IPS-NIHi7 (cell line): ENCODE results near the gene PROK1.
"Not testable (repeated sequence)": the region's sequence is repeated elsewhere in the genome, so short reads cannot be mapped to it uniquely, and the experiment has no call there.

Source experiments
- DNase-seq: peaks from one replicate; pipeline ENCODE4 v3.0.0; 2012; ENCODE audit warnings: mixed read lengths; ENCODE audit errors: extremely low spot score

PROK1 gene

GRCh38 chr1:110433803-110434202, 17.1 kb upstream of the PROK1 start:
- peak; percentile 92 for DNase-seq

DNA sequence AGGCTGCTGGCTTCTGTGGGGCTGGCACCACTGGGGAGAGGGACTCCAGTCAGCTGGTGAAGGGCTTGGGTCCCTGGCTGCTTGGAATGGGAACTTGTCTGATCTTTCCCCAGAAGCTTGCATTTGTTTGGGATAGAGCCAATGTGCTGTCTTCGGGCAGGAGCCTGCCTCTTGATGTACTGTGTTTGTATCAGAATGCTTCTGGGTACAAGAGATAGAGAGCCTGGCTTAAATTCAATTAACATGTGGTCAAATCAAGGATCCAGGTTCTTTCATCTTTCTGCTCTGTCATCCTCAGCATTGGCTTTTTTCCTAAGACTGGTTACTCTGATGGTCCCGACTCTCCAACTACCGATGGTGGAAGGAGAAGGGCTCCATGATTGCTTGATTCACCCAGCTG, 16.0 kb upstream of the PROK1 start:
- DNase-seq: no peak

GRCh38 chr1:110436635-110437034, 14.3 kb upstream of the PROK1 start:
- peak; percentile 42 for DNase-seq

DNA sequence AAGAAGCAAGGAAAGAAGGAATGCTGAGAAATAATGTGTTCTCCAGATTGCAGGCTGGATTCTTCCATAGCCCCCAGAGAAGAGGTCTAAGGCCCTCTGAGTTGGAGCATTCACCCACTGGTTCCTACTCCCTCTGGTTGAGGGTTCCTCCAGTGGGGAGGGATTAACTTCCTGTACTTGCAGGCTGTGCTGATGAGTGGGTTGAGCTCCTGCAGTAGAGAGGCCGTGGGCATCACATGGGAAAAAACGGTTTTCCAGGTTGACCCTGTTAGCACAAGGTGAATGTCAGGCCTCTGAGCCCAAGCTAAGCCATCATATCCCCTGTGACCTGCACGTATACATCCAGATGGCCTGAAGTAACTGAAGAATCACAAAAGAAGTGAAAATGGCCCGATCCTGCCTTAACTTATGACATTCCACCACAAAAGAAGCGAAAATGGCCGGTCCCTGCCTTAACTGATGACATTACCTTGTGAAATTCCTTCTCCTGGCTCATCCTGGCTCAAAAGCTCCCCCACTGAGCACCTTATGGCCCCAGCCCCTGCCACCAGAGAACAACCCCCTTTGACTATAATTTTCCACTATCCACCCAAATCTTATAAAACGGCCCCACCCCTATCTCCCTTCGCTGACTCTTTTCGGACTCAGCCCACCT, 13.2 kb upstream of the PROK1 start:
- not testable (repeated sequence) for DNase-seq

DNA sequence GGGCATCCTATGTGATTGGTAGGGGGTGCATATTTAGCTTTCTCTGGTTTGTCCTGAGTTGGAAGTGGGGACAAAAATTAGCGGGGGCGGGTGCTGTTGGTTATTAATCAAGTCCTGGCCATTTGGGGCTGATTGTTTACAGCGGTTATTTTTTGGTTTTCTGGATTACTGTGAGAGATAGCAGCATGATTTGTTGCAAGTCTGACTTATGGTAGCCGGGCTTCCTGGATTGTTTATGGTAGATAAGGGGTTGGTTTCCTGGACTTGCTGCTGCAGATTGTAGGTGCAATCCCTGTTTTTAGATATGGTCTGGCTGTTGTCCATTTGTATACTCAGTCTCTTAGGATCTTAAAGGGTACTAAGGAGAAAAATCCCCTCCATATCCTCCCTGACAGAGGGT, 12.1 kb upstream of the PROK1 start:
- no peak for DNase-seq

DNA sequence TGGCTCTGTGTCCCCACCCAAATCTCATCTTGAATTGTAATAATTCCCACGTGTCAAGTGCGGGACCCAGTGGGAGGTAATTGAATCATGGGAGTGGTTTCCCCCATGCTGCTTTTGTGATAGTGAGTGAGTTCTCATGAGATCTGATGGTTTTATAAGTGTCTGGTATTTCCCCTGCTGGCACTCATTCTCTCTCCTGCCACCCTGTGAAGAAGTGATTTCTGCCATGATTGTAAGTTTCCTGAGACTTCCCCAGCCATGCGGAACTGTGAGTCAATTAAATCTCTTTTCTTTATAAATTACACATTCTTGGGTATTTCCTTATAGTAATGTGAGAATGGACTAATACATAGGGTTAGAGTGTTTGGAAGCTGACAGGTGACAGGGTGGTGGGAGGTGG, 11.1 kb upstream of the PROK1 start:
- not testable (repeated sequence) for DNase-seq

DNA sequence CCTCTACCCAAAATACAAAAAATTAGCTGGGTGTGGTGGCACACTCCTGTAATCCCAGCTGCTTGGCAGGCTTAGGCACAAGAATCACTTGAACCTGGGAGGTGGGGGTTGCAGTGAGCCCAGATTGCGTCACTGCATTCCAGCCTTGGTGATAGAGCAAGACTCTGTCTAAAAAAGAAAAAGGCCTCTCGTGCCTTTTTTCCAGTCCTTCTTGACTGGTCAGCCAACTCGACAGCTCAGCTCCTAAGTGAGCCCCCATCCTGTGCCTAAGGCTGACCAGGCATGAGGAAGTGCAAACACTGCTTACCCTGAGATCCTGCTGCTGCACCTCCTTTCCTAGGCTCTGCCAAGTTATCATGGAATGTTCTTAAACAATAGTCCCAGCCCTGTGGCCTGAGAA, 10.1 kb upstream of the PROK1 start:
- DNase-seq: no peak

- DNase-seq: no peak
Measured at GRCh38 chr1:110441888-110442287, 9.1 kb upstream of the PROK1 start.

DNA sequence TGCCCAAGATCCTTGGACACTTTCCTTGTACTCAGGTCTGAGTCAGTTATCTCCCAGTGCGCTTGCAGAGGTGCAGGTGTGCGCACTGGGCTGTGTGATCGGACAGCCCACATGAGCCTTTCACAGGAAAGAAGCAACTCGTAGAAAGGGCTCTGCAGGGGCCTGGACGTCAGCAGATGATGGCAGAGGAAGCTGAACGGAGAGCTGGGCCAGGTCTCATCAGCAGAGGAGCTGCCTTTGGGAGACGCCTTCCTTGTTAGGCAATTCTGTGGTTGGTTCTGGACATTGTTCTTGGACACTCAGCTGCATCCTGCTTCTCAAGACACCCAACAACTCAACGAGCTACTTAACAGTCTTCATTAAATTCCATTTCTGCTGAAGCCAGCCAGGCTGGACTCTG, 7.5 kb upstream of the PROK1 start:
- no peak for DNase-seq

- no peak for DNase-seq
Measured at GRCh38 chr1:110444561-110444960, 6.4 kb upstream of the PROK1 start.

DNA sequence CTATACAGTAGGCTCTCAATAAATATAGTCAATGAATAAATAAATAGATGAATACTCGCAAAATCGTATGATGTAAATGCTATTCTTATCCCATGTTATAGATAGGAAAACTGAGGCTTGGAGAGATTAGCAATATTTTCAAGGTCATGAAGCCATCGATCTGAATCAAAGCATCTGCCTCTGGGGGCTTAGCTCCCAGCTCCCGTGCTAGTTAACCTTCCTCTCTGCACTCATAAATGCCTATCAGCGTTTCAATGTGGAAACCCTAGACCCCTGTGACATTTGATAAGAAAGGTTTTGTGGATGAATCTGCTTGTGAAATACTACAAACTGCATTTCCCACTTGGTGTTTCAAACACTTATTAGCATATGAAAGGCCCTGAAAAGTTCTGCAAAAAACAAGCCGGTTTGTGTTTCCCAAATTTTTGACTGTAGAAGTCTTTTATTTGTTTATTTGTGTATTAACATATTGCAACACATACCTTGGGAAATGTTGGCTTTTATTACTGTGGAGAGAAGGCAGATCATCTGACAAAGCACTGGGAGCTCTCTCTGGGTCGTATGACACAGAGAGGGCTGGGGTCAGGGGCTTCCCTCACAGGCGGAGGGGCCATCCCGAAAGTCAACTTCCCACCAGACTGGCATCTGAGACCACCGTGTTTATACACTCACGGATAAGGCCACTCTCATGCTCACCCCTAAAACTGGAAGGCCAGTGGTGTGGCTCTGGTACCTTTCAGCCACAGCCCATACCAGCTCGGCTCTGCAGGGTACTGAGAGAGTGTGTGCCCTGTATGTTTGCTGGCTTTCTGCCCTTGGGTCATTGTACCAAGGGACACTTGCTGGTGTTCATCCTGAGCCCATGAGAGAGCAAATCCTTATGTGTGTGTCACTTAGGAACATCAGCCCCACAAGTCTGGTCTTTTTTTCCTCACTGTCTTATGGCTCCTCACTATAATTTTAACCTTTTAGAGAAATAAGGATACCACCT, 993 bp upstream of the PROK1 start:
- no peak for DNase-seq

- DNase-seq: no peak
Measured at GRCh38 chr1:110452330-110452729, 1.4 kb downstream of the PROK1 start.

- no peak for DNase-seq
Measured at GRCh38 chr1:110453829-110454228, 2.9 kb downstream of the PROK1 start.

DNA sequence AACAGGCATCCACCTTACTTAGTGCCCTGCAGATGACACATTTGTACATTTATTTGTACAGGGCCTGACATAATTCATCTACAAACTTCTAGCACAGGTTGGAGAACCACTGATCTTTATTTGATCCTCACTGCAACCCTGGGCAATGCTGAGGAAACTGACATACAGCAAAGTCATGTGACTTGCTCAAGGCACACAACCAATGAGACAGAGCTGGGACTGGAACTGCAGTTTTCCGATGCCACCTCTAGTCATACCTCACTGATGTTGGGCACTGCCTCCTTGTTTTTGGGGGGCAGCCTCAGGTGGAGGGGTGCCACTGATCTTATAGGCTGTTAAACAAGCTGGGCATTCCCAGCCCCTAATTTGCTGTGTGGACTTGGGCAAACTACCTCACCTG, 3.4 kb downstream of the PROK1 start:
- no peak for DNase-seq

- peak; percentile 80 for DNase-seq
Measured at GRCh38 chr1:110455151-110455550, 4.2 kb downstream of the PROK1 start.

GRCh38 chr1:110457206-110457605, 6.3 kb downstream of the PROK1 start:
- DNase-seq: no peak

DNA sequence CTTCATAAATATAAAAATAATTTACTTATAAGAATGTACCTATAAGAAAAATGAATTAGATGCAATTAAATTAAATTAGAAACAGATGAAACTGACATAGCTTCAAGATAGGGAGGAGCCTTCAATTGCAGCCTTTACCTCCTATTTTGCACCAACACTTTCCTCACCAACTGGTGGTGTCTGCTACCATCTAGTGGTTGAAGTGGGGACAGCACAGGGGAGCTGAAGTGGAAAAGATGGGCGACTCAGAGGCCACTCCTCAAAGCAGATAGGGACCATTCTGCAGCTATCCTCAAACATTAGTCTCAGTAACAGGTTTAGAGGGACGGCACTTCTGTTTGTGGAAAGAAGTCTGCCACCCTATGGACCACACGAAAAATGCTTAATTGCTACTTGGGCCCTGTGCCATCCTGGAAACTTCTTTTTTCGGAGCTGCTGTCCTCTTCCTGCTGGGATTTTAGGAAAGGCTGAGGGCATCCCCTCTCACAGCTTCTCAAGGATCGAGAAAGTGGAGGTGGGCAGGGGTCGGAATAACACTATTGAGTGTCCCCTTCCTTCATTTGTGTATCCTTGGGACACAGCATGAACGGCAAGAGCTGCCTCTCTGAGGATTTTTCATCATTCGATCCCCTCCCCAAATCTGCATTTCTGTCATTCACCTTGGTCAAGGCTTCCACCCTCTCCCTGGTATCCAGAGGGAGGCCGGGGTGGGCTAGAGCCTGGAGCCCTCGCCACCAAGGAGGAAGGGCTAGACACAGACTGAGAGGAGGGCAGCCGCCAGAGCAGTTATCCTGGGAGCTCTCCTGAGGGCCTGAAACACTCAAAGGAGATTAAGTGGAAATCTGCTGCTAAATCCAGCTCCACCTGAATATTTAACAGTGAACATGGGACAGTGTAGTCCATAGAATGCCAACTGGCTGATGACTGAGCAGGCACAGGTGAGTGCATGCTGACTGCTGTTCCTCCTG, 9.6 kb downstream of the PROK1 start:
- DNase-seq: peak; percentile 84

DNA sequence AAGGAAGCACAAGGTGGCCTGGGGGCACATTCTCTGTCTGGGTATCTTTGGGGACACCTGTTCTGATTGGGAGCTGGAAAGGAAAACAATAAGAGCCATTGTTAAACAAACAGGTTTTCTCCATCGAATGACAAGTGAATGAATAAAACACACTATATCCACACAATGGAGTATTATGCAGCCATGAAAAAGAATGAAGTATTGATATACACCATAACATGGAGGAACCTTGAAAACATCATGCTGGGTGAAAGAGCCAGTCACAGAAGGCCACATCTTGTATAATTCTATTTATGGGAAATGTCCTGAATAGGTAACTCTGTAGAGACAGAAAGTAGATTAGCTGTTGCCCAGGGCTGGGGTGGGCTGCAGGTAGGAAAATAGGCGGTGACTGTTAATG, 11.1 kb downstream of the PROK1 start:
- DNase-seq: no peak

DNA sequence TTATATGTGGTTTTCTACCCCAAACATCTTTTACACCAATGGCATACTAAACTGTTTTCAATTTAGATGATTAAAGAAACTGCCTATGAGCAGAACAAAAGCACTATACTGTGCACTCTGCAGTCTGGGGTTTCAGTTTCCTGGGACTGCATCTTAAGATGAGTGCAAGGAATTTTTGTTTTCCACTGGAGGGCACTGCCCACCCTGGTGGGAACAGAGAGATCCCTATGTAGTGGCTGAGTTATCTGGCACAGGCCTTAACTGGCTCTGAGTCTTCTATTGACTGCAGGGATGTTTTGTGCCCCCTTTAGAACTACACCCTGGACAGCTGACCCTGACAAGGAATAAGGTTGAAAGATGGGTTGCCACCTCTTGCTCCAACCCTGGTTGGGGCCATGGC, 12.0 kb downstream of the PROK1 start:
- no peak for DNase-seq

DNA sequence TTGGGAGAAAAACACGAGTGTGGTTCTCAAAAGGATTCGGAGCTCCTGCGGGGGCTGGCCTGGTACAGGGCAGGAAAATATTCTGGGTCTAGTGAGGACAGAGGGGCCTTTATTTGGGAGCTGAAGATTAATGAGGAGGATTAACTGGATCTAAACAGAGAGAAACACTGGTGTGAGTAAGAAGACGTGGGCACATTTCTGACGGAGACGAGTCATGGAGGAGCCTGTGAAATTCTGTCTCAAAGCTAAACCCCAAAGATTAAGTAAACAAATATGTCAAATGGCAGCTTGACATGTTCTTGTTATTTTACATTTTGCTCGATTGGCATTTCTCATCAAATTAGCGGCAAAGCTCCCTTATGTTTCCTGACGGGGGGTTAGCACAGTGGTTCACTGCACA, 12.8 kb downstream of the PROK1 start:
- no peak for DNase-seq

DNA sequence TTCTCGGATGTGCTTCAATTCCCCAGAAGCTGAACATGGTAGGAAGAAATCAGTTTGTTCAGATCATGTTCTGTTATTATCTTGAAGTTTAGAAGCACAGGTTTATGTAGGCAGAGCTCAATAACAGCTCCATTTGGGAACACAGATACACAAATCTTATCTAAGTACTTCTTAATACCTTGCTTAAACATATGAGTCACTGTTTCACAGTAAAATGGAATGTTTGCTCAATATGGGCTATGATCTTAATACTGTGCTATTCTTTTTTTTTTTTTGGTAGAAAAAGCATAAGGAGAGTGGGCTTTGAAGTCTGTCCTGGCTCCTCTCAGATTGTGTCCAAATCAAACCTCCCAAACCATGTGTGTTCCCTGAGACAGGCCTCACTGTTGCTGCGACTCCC, 13.4 kb downstream of the PROK1 start:
- no peak for DNase-seq
